Ammon's horn (tissue), 1 donor: ENCODE measurements around the gene ARHGAP40.
A peak's percentile ranks its signal among the peaks of the same experiment; 100 is the strongest.

Experiments
- DNase-seq: peaks from one replicate; pipeline ENCODE4 v3.0.0-alpha.2; 2016; ENCODE audit warnings: low spot score

Gene ARHGAP40

DNA sequence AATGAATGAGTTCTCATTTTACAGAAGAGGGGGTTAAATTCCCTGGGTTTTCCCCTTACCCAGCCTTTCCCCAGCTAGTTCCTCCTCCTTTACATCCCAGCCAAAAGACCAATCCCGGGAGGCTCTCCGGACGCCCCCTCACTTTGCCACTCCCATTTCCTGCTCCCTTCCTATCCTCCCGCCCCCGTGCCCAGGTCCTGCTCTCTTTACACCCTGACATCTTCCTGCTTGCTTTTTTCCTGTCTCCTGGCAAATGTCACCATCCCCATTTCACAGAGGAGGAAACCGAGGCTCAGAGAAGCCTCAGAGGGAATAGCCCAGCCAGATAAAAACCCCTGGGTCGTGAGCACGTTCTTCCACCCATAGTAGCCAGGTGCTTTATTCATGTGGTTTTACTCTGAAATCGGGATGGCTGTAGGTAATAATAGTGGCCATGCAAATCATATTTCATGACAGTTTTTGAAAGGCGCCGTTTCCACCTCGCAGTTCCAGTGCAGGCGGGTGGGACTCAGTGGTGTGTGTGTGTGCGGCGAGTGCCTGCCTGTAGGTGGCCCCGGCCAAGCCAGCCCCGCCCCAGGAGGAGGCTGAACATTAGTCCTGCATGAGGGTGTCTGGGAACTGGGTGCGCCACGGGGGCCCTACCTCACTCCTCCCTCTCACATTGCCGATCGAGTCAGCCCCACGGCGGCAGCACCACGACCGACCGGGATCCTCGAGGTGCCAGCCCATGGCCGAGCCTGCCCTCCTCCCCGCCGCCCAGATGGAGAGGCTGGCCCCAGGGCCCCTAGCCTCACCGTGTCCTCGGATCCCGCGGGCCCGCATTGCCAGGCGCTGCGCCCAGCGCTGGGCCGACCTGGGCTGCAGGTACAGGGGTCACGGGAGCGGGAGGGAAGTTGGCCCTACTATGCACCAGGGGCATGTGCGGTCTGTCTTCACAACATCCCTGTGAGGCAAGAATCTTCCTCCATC lies at the start of gene ARHGAP40:
ARHGAP40 (plus strand) TSS at position 594 of the 969 bp plus-strand sequence.
- no peak for DNase-seq

- no peak for DNase-seq
These were observed 46.6 kb upstream of the ARHGAP40 start for GRCh38 chr20:38554986-38555385.

GRCh38 chr20:38555395-38555794 lies 46.2 kb upstream of the ARHGAP40 start:
- DNase-seq = no peak

DNA sequence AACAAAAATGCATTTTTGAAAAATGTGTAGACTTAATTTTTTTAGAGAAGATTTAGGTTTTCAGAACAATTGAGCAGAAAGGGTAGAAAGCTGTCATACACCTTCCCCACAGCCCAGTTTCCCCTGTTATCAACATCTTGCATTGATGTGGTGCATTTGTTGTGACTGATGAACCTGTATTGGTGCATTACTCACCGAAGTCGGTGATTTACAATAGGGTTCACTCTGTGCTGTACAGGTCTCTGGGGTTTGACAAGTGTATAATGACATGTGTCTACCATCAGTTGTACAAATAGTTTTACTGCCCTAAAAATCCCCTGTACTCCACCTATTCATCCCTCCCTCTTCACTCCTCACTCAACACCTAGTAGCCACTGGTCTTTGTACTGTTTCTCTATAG lies 44.4 kb upstream of the ARHGAP40 start:
- no peak for DNase-seq

DNA sequence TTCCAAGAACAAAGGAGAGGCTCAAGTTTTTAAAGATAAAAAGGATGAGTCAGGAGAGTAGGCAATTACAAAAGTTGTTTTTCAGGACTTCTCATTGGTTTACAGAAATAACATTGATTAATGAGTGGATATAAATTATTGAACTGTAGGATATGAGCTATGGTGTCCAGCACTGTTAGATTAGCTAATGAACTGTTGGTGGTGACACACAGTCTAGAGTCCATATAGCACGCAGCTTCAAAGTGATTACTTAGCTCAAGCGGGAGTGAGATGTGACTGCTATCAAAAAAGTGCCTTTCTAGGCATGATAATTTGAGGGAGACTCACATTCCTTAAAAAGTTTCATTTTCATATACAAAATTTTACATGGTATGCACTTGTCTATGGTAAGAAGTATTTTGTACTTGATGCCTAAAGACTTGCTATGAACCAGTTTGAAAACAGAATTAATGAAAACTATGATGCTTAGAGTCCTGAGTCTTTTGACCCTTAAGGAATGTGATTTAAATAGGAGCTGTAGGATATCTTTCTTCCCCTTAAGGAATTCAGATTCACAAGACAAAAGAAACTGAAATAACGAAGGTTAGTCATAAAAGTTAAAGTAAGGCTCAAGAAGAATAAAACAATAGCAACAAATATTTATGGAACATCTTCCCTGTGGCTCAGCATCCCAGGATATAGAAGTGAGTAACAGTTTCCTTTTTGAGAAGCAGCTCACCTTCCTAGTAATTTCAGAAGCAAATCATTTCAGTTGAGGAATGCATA lies 42.8 kb upstream of the ARHGAP40 start:
- no peak for DNase-seq

GRCh38 chr20:38559764-38560163 lies 41.8 kb upstream of the ARHGAP40 start:
- no peak for DNase-seq

DNA sequence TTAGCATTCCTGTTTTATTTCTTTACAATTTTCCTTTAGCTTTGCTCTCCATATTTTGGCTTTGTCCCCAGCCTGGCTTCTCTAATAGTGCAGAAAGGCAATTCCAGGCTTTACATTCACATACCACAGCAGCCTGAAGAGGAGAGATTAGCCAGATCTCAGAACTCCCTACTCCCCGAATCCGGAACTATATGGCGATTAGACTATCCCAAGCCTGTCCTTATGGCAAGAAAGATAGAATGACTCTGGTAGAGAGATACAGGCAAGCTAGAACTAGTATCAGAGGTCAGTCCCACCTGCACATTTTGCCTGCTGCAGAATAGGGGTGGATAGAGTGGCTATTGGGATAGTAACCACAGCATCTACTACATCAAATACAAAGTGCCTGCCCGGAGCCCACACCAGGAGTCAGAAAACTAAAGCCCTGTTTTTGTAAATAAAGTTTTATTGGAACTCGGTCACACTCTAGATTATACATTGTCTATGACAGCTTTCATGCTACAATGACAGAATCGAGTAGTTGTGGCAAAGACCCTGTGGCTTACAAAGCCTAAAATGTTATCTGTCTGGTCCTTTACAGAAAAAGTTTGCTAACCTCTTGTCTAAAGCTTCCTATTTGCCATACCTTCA lies 37.7 kb upstream of the ARHGAP40 start:
- DNase-seq = no peak

DNA sequence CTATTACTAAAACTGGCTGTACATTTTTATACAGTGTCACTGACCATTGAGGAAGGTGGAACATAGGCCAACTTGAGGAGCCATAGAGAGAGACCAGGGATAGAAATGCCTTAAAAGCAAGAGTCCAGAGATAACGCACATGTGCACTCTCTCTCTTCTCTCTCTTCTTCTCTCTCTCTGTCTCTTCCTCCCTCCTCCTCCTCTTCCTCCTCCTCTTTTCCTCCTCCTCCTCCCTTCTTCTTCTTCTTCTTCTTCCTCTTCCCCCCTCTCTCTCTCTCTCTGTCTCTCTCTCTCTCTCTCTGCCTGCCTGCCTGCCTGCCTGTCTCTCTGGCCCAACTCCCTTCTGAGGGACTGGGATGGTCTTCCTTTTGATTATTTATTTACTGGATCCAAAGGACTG lies 36.9 kb upstream of the ARHGAP40 start:
- DNase-seq = no peak

DNA sequence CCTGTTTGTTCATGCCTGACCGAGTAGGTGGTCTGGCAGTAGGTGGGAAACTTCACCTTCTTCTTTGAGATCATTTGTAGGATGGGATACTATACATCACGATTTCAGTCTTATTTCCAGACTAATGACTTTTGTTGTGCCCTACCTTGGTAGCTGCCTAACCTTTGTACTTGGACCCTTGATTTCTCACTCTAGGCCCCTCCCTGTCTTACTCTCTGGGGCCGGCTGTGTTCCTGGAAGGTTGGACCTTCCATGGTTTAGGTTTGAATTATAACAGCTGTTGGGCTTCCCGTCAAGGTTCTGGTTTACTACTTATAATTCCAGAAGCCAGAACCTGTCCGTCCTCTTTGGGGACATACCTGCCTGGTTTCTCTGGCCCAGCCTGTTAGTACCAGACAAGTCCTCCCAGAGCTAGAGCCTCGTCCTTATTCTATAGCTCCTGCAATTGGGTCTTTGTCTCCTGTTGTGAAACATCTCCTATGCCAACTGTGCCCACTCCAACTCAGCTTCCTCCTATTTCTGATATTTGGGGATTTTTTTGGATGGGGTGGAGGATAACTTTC lies 35.5 kb upstream of the ARHGAP40 start:
- DNase-seq = no peak

DNA sequence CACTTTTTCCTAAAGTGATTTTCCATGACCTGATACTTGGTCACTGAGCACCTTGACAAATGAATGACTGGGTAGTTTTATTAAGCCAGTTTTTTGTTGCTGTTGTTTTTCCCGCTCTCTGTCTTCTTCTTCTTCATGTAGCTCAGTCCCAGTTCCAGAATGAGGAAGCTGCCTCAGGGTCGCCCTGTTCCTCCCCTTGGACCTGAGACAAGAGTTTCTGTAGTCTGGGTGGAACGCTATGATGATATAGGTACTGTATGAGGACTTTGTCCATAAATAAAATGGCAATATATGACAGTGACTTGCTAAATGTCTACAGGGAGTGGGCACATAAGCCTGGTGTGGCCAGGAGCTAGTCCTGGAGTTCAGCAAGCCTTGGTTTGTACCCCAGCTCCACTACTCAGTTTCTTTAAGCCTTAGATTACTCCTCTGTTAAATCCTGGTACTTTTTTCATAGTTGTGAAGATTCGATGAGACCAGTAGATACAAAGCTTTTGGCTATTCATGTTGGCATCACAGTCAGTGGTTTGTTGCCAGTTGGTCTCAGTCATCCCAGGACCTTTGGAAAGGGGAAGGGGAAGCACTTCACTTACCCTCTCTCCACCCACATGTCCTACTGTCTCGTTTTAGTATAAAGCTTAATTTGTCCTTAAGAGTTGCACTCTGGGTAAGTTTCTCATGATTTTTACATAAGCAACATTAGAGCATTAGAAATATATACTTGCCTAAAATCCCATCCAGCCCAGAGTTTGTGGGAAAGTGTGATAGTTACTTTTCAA lies 31.7 kb upstream of the ARHGAP40 start:
- no peak for DNase-seq

- peak; percentile 33 for DNase-seq
These were observed 28.2 kb upstream of the ARHGAP40 start for GRCh38 chr20:38573413-38573812.

GRCh38 chr20:38579219-38579910 lies 22.2 kb upstream of the ARHGAP40 start:
- no peak for DNase-seq

GRCh38 chr20:38579921-38580320 lies 21.7 kb upstream of the ARHGAP40 start:
- DNase-seq = no peak

DNA sequence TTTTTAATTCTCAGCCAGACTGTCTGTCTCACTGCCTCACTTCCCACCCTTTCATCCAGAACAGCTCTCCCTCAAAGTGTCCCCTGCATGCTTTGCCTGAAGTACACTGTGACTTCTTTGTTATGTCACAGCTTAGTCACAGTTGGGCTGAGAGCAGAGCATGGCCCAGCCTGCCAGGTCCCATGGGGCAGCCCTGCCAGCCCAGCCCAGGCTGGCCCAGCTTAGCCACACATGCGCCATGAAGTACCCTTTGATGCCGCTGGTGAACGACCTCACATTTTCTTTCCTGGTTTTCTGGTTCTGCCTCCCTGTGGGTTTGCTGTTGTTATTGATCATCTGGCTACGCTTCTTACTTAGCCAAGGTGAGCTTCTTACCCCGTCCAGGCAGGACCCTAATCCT lies 20.6 kb upstream of the ARHGAP40 start, which contains the start of gene ADIG:
ADIG (plus strand) TSS at position 185 of the 400 bp plus-strand sequence; CDS start at position 239, 54 bp downstream.
- DNase-seq = peak; percentile 87

DNA sequence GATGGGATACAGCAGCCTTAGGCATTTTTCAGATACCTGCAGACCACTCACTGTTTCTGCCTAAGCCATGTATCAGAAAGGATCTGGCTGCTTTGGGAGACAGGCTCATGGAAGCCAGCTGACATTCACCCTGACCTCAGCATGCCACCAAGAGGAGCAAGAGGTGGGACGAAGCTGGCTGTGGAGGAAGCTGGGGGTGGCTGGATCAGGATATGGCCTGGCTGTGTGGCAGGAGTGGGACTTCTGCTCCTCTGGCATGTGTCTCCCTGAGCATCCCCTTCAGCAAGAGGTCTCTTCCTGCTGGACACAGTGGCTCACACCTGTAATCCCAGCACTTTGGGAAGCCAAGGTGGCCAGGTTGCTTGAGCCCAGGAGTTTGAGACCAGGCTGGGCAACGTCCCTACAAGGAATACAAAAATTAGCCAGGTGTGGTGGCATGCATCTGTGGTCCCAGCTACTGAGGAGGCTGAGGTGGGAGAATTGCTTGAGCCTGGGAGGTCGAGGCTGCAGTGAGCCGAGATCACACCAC lies 19.7 kb upstream of the ARHGAP40 start:
- DNase-seq = no peak

DNA sequence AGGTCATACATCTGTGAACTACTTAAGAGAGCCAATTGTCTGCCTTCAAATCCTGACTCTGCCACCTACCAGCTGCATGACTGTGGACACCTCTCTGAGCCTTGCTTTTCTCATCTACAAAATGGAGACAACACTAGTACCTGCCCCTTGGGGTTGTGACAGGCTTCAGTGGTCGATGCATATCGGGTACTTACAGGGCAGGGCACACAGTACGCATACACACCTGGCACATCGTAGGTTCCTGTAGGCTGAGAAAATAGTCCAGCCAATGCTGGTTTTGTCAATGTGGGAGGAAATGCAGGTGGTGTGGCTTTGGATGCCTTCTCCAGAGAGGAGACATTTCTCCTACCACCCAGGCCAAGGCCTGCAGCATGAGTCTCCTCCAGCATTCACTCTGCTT lies 18.3 kb upstream of the ARHGAP40 start:
- no peak for DNase-seq

DNA sequence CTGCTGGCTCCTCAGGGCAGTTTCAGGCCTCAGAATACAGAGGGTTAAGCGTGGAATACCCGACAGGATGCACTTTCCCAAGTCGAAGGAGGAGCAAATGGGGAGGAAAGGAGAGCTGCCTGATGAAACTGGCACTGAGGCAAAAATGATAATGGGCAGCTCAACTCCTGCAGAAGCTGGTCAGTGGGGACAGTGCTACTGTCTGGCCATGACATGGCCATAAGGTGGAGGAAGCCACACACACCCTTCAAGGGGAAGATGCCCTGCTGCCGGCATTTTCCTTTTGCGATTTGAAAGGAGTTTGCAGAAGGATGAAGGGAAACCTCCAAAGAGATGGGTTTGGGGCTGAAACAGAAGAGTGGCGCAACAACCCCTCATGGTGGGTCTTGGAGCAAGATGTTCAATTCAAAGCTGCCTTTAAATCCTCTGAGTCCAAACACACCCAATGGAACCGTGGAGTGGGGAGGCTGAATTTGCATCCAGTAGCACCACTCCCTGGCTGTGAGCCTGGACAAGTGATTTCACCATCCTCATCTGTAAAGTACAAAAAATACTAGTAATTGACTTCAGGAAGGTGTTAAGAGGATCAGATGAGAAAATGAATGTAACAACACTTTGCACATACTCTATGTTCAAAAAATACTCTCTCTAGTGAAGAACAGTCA lies 17.4 kb upstream of the ARHGAP40 start:
- no peak for DNase-seq

DNA sequence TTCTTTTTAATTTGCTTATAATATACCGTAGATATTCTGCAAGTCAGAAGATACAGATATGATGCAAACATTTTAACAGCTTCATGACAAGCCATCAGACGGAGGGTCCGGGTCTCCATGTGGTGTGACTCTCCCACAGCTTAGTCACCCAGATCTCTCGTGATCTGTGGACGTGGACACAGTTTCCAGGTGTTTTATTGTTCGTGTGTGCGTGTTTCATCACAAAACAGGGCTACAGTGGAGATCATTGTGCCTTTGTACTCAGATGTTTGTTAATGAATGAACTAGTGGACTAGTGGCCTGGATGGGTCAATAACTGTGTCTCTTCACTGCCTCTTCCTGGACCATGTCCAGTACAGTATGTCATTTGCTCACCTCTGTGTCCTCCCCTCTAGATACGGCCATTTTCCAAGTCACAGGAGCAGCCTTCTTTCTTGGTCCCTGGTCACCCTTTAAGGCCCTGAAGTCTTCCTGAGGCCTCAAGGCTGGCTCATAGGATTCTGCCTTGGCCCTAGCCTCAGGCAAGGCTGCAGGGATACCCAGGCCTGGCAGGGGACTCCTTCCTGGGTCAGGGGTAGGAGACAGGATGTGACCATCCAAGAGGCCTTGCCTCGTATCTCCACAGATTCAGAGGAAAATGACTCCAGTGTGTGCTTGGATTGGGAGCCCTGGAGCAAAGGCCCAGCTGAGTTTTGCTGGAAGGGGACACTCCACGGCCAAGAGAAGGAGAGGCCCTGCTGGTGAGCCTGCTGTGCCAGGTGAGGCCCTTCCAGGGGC lies 16.0 kb upstream of the ARHGAP40 start:
- DNase-seq = no peak

DNA sequence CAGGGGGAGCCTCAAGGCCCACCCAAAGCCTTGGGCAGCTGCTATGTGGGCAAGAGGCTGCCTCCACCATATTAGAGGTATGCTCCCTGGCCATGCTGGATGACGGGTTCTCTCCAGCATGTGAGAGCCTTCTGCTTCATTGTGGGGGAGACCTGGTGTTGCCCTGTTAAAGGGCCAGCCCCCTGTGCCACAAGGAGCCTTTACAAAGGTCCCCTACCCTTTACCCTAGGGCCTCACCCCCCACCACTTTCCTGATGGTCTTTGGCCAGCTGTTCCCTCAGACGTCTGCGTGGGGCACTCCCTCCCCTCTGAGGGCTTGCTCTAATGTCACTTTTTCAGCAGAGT lies 15.5 kb upstream of the ARHGAP40 start:
- DNase-seq = no peak
